ENCODE results near the gene CHRNB1.
A peak's percentile ranks its signal among the peaks of the same experiment; 100 is the strongest.
"Not testable (repeated sequence)": the region's sequence is repeated elsewhere in the genome, so short reads cannot be mapped to it uniquely, and the experiment has no call there.

Gene CHRNB1

DNA sequence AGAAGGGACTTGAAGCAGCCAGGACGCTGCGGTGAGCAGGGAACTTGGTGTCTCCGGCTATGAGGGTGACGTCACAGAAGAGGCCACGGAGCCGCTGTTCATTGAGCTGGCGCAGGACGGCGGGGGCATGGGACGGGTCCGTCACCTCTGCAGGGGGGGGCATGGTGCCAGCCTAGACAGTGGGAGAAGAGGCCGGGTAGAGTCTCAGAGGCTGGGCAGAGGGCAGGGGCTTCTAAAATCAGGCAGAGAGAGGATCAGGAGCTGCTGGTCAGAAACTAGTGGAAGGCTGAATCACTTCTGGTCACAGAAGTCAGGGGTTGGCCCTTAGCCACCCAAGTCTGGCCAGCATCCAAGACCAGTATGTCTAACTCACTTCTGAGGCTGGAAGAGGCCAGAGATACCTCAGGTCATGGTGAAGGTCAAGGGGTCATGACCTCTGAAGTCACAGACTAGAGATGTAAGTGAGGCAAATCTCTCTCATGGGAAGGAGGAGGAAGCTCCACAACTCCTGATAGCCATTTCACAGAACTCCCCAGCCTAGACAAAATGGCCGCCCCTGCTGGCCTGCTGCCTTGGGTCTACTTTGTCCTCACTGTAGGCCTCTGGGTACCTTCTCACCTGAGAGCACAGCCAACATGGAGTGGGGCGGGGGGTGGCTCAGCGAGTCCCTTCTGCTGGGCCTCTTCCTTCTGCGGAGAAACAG lies 21.9 kb downstream of the CHRNB1 start:
- Histone ChIP-seq H3K27me3 (ENCODE audit: control insufficient read depth in 1 of 2, insufficient read depth in 2 of 2, low read length in 2 of 2) (no peaks in the 10 kb centered on the region), H3K9me3 (ENCODE audit: control insufficient read depth in 1 of 2, low read length in 2 of 2) (no peaks in the 10 kb centered on the region), H3K4me3 (ENCODE audit: low read depth in 1 of 2, low read length in 2 of 2) (no peak overlapping the region), H3K36me3 (ENCODE audit: control insufficient read depth in 1 of 2, insufficient read depth in 2 of 2, low read length in 2 of 2) (peaks cover 5 to 14% of the 10 kb centered on the region in 2 donors), H3K9ac (ENCODE audit: low read depth in 1 of 2, low read length in 2 of 2) (no peak overlapping the region), H3K4me1 (ENCODE audit: control insufficient read depth in 1 of 2, insufficient read depth in 2 of 2, low read length in 2 of 2) (peaks cover 0 to 5% of the 10 kb centered on the region in 2 donors), H3K27ac (ENCODE audit: low read depth, low read length) (no peak overlapping the region)

DNA sequence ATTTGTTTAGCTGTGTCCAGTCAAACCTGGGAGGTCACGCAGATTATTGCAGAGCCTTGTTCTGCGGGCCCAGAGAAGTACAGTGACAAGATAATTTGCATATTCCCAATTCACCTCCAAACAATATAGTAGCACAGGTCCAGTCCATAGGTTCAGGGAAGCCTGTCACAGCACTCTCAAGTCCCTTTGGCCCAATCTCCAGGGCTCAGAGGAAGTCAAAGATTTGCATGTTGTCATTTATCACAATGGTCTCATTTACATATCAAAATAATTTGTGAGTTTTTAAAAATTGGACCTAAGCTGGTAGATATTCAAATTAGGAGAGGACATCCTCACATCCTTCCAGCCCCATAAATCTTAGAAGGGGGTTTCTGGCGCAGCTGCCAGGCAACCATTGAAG lies 22.6 kb downstream of the CHRNB1 start:
- H3K9me3 ChIP-seq (ENCODE audit: control insufficient read depth in 1 of 2, low read length in 2 of 2) = no peaks in the 10 kb centered on the region
- no peaks in the 10 kb centered on the region for H3K27me3 ChIP-seq (ENCODE audit: control insufficient read depth in 1 of 2, insufficient read depth in 2 of 2, low read length in 2 of 2)
- no peak overlapping the region for H3K9ac ChIP-seq (ENCODE audit: low read depth in 1 of 2, low read length in 2 of 2)
- H3K27ac ChIP-seq (ENCODE audit: low read depth, low read length) = no peak overlapping the region
- H3K4me3 ChIP-seq (ENCODE audit: low read depth in 1 of 2, low read length in 2 of 2) = no peak overlapping the region
- peaks cover 0 to 5% of the 10 kb centered on the region in 2 donors for H3K4me1 ChIP-seq (ENCODE audit: control insufficient read depth in 1 of 2, insufficient read depth in 2 of 2, low read length in 2 of 2)
- peaks cover 5 to 14% of the 10 kb centered on the region in 2 donors for H3K36me3 ChIP-seq (ENCODE audit: control insufficient read depth in 1 of 2, insufficient read depth in 2 of 2, low read length in 2 of 2)

DNA sequence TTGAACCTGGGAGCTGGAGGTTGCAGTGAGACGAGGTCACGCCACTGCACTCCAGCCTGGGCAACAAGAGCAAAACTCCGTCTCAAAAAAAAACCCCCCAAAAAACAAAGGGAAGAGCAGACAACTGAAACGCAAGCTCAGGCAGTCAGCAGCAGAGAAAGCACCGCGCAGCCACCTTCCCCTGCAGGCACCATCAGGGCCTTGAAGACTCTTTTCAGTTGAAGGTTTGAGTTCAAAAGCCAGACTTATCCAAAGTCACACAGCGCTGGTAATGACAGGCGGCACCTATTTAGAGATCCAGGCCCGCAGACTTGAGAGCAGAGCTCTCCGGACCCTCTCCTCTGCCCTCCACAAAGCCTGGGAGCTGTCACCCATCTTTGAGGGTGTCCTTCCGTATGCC lies 23.4 kb downstream of the CHRNB1 start:
- Histone ChIP-seq H3K9ac (ENCODE audit: low read depth in 1 of 2, low read length in 2 of 2) (no peak overlapping the region), H3K4me1 (ENCODE audit: control insufficient read depth in 1 of 2, insufficient read depth in 2 of 2, low read length in 2 of 2) (peaks cover 0 to 5% of the 10 kb centered on the region in 2 donors), H3K27ac (ENCODE audit: low read depth, low read length) (no peak overlapping the region), H3K27me3 (ENCODE audit: control insufficient read depth in 1 of 2, insufficient read depth in 2 of 2, low read length in 2 of 2) (no peaks in the 10 kb centered on the region), H3K9me3 (ENCODE audit: control insufficient read depth in 1 of 2, low read length in 2 of 2) (no peaks in the 10 kb centered on the region), H3K4me3 (ENCODE audit: low read depth in 1 of 2, low read length in 2 of 2) (no peak overlapping the region), H3K36me3 (ENCODE audit: control insufficient read depth in 1 of 2, insufficient read depth in 2 of 2, low read length in 2 of 2) (peaks cover 5 to 8% of the 10 kb centered on the region in 2 donors)

DNA sequence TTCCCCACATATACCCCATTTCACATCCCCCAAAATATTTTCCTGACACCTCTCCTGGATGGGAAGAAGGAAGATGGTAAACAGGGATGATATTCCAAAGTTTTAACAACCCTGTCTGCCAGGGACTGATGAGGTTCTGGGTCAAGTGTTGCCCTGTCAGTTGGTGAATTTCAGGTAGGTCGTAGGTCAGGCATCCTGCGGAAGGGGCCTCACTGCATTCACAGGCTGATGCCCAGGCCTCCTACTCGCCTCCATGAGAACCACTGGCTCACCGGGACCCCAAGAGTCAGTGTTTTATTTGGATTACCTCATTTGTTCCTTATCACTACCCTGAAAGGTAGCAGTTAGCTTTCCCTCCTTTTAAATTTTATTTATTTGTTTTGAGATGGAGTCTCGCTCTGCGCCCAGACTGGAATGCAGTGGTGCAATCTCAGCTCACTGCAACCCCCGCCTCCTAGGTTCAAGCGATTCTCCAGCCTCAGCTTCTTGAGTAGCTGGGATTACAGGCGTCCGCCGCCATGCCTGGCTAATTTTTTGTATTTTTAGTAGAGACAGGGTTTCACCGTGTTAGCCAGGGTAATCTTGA lies 24.0 kb downstream of the CHRNB1 start:
- Histone ChIP-seq H3K9me3 (ENCODE audit: control insufficient read depth in 1 of 2, low read length in 2 of 2) (no peaks in the 10 kb centered on the region), H3K9ac (ENCODE audit: low read depth in 1 of 2, low read length in 2 of 2) (no peak overlapping the region), H3K4me3 (ENCODE audit: low read depth in 1 of 2, low read length in 2 of 2) (no peak overlapping the region), H3K27me3 (ENCODE audit: control insufficient read depth in 1 of 2, insufficient read depth in 2 of 2, low read length in 2 of 2) (no peaks in the 10 kb centered on the region), H3K36me3 (ENCODE audit: control insufficient read depth in 1 of 2, insufficient read depth in 2 of 2, low read length in 2 of 2) (peaks cover 5% of the 10 kb centered on the region in 2 donors), H3K27ac (ENCODE audit: low read depth, low read length) (no peak overlapping the region), H3K4me1 (ENCODE audit: control insufficient read depth in 1 of 2, insufficient read depth in 2 of 2, low read length in 2 of 2) (peaks cover 0 to 5% of the 10 kb centered on the region in 2 donors)

DNA sequence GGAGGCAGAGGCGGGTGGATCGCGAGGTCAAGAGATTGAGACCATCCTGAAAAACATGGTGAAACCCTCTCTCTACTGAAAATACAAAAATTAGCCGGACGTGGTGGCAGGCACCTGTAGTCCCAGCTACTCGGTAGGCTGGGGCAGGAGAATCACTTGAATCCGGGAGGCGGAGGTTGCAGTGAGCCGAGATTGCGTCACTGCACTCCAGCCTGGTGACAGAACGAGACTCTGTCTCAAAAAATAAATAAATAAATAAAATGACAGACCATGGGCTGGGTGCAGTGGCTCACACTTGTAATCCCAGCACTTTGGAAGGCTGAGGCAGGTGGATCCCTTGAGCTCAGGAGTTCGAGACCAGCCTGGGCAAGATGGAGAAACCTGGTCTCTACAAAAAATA lies 25.0 kb downstream of the CHRNB1 start:
- not testable (repeated sequence) for H3K27ac ChIP-seq (ENCODE audit: low read depth, low read length); H3K9ac ChIP-seq (ENCODE audit: low read depth in 1 of 2, low read length in 2 of 2); H3K4me3 ChIP-seq (ENCODE audit: low read depth in 1 of 2, low read length in 2 of 2); H3K36me3 ChIP-seq (ENCODE audit: control insufficient read depth in 1 of 2, insufficient read depth in 2 of 2, low read length in 2 of 2); H3K4me1 ChIP-seq (ENCODE audit: control insufficient read depth in 1 of 2, insufficient read depth in 2 of 2, low read length in 2 of 2); H3K9me3 ChIP-seq (ENCODE audit: control insufficient read depth in 1 of 2, low read length in 2 of 2); H3K27me3 ChIP-seq (ENCODE audit: control insufficient read depth in 1 of 2, insufficient read depth in 2 of 2, low read length in 2 of 2)

DNA sequence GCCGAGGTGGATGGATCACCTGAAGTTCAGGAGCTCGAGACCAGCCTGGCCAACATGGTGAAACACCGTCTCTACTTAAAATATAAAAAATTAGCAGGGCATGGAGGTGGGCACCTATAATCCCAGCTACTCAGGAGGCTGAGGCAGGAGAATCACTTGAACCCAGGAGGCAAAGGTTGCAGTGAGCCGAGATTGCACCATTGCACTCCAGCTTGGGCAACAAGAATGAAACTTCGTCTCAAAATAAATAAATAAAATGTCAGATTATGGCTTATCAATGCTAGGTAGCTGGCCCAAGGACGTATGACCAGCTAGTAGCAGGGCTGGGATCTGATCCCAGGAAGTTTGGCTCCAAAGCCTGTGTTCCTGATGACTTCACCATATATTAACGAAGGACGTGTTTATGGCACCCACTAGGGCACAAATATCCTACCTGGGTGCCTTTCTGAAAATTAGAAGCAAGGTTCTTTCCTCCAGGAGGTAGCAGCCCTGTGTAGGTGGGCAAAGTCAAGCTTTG lies 25.7 kb downstream of the CHRNB1 start:
- H3K9ac ChIP-seq (ENCODE audit: low read depth in 1 of 2, low read length in 2 of 2); H3K4me3 ChIP-seq (ENCODE audit: low read depth in 1 of 2, low read length in 2 of 2); H3K9me3 ChIP-seq (ENCODE audit: control insufficient read depth in 1 of 2, low read length in 2 of 2); H3K27ac ChIP-seq (ENCODE audit: low read depth, low read length); H3K36me3 ChIP-seq (ENCODE audit: control insufficient read depth in 1 of 2, insufficient read depth in 2 of 2, low read length in 2 of 2); H3K27me3 ChIP-seq (ENCODE audit: control insufficient read depth in 1 of 2, insufficient read depth in 2 of 2, low read length in 2 of 2); H3K4me1 ChIP-seq (ENCODE audit: control insufficient read depth in 1 of 2, insufficient read depth in 2 of 2, low read length in 2 of 2): not testable (repeated sequence)

DNA sequence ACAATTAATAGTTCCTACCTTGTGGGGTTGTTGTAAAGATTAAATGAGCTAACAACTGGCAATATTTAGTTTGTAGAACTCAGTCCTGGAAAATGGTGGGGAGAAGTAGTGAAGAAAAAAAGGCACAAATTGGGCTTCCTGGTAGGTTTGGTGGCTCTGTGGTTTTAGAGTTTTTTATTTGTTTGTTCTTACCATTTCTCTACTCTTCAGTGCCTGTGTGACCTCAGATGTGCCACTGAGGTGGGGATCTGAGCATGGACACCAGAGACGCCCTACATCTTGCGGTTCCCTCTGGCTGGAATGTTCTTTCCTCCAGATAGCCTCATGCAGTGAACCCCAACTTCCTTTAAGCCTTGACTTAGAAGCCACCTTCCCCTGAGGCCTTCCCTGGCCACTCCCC lies 26.9 kb downstream of the CHRNB1 start:
- no peak overlapping the region for H3K4me3 ChIP-seq (ENCODE audit: low read depth in 1 of 2, low read length in 2 of 2)
- H3K27me3 ChIP-seq (ENCODE audit: control insufficient read depth in 1 of 2, insufficient read depth in 2 of 2, low read length in 2 of 2) = no peaks in the 10 kb centered on the region
- peaks cover 2 to 16% of the 10 kb centered on the region in 2 donors for H3K4me1 ChIP-seq (ENCODE audit: control insufficient read depth in 1 of 2, insufficient read depth in 2 of 2, low read length in 2 of 2)
- peaks cover 0 to 3% of the 10 kb centered on the region in 2 donors for H3K36me3 ChIP-seq (ENCODE audit: control insufficient read depth in 1 of 2, insufficient read depth in 2 of 2, low read length in 2 of 2)
- H3K27ac ChIP-seq (ENCODE audit: low read depth, low read length) = no peak overlapping the region
- H3K9me3 ChIP-seq (ENCODE audit: control insufficient read depth in 1 of 2, low read length in 2 of 2) = no peaks in the 10 kb centered on the region
- H3K9ac ChIP-seq (ENCODE audit: low read depth in 1 of 2, low read length in 2 of 2) = no peak overlapping the region

DNA sequence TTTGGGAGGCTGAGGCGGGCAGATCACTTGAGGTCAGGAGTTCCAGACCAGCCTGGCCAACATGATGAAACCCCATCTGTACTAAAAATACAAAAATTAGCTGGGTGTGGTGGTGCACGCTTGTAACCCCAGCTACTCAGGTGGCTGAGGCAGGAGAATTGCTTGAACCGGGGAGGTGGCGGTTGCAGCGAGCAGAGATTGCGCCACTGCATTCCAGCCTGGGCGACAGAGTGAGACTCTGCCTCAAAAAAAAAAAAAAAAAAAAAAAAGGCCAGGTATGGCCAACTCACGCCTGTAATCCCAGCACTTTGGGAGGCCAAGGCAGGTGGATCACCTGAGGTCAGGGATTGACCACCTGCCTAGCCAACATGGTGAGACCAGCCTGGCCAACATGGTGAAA lies 29.9 kb downstream of the CHRNB1 start:
- H3K9ac ChIP-seq (ENCODE audit: low read depth in 1 of 2, low read length in 2 of 2) = not testable (repeated sequence)

DNA sequence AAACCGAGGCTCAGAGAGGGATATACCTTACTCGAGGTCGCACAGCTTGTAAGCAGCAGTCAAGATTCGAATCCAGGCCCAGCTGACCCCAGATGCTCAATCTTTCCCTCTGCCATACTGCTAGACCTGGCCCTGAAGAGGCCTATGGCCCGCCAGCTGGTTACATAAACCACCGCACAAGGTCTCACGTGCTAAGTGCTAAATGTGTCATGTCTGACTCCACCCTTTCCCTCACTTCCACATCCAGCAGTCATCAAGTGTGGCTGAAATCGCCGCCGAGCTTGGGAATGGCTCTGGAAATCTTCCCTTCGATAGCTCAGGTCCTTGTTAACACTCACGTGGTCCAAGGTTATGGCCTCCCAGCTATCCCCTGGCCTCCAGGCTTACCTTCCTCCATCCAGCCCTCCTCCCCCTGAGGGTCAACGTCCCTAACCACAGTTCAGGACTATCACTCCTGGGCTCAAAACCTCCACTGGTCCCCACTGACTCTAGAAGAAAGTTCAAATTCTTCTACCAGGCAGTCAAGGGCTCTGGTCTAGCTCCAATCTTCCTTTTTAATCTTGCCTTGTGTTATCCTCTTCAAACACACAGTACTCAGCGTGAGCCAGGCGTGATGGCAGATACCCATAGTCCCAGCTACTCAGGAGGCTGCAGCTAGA lies 31.0 kb downstream of the CHRNB1 start:
- H3K9ac ChIP-seq (ENCODE audit: low read depth in 1 of 2, low read length in 2 of 2) = no peak overlapping the region
- H3K9me3 ChIP-seq (ENCODE audit: control insufficient read depth in 1 of 2, low read length in 2 of 2) = no peaks in the 10 kb centered on the region
- H3K27ac ChIP-seq (ENCODE audit: low read depth, low read length) = peak overlapping the region; percentile 13
- H3K27me3 ChIP-seq (ENCODE audit: control insufficient read depth in 1 of 2, insufficient read depth in 2 of 2, low read length in 2 of 2) = no peaks in the 10 kb centered on the region
- H3K4me1 ChIP-seq (ENCODE audit: control insufficient read depth in 1 of 2, insufficient read depth in 2 of 2, low read length in 2 of 2) = peaks cover 31 to 37% of the 10 kb centered on the region in 2 donors
- no peaks in the 10 kb centered on the region for H3K36me3 ChIP-seq (ENCODE audit: control insufficient read depth in 1 of 2, insufficient read depth in 2 of 2, low read length in 2 of 2)
- H3K4me3 ChIP-seq (ENCODE audit: low read depth in 1 of 2, low read length in 2 of 2) = no peak overlapping the region

More for the DNA sequence above, 29.9 kb downstream of the CHRNB1 start:
- H3K9me3 ChIP-seq (ENCODE audit: control insufficient read depth in 1 of 2, low read length in 2 of 2); H3K4me3 ChIP-seq (ENCODE audit: low read depth in 1 of 2, low read length in 2 of 2); H3K27me3 ChIP-seq (ENCODE audit: control insufficient read depth in 1 of 2, insufficient read depth in 2 of 2, low read length in 2 of 2); H3K36me3 ChIP-seq (ENCODE audit: control insufficient read depth in 1 of 2, insufficient read depth in 2 of 2, low read length in 2 of 2); H3K27ac ChIP-seq (ENCODE audit: low read depth, low read length): not testable (repeated sequence)
- peaks cover 25 to 36% of the 10 kb centered on the region in 2 donors for H3K4me1 ChIP-seq (ENCODE audit: control insufficient read depth in 1 of 2, insufficient read depth in 2 of 2, low read length in 2 of 2)

DNA sequence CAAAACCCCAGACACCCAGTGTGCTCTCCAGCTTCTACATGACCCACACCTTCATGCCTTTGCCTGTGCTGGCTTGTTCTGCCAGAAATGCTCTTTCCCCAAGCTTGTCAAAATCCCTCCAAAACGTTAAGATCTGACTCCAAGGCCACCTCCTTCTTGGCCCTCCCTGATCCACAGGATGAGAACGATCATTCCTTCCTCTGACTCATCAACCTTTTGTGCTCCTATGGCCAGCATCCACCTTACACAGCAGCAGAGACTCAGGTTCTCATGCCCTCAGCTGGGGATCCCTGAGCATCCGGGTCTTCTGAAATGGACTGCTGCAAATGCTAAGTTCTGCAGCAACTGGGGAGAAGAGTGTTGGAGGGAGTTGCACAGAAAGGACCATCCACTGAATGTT lies 31.6 kb downstream of the CHRNB1 start:
- H3K27ac ChIP-seq (ENCODE audit: low read depth, low read length) = no peak overlapping the region
- peaks cover 31 to 36% of the 10 kb centered on the region in 2 donors for H3K4me1 ChIP-seq (ENCODE audit: control insufficient read depth in 1 of 2, insufficient read depth in 2 of 2, low read length in 2 of 2)

More for the DNA sequence above, 31.6 kb downstream of the CHRNB1 start:
- Histone ChIP-seq H3K36me3 (ENCODE audit: control insufficient read depth in 1 of 2, insufficient read depth in 2 of 2, low read length in 2 of 2) (no peaks in the 10 kb centered on the region), H3K9me3 (ENCODE audit: control insufficient read depth in 1 of 2, low read length in 2 of 2) (no peaks in the 10 kb centered on the region), H3K27me3 (ENCODE audit: control insufficient read depth in 1 of 2, insufficient read depth in 2 of 2, low read length in 2 of 2) (no peaks in the 10 kb centered on the region), H3K9ac (ENCODE audit: low read depth in 1 of 2, low read length in 2 of 2) (no peak overlapping the region), H3K4me3 (ENCODE audit: low read depth in 1 of 2, low read length in 2 of 2) (no peak overlapping the region)

Data from duodenal mucosa (tissue), 2 donors.